GM18870 (cell line): ENCODE measurements around the gene MAN1A1.
"Not testable (repeated sequence)": the region's sequence is repeated elsewhere in the genome, so short reads cannot be mapped to it uniquely, and the experiment has no call there.

Experiments
- ATAC-seq: cut with Tn5 transposase; IDR thresholded peaks from one replicate; pipeline ENCODE4 v1.9.1; 2021; ENCODE audit warnings: moderate library complexity; ENCODE audit not compliant: unreplicated experiment

The MAN1A1 gene

GRCh38 chr6:119174879-119175817 is 174.4 kb downstream of the MAN1A1 start:
- no peak for ATAC-seq

- no peak for ATAC-seq
These were observed 175.5 kb downstream of the MAN1A1 start for GRCh38 chr6:119174085-119174445.

GRCh38 chr6:119173249-119174084 is 176.1 kb downstream of the MAN1A1 start:
- no peak for ATAC-seq

GRCh38 chr6:119172824-119173223 is 176.7 kb downstream of the MAN1A1 start:
- ATAC-seq, result no peak

- no peak for ATAC-seq
These were observed 177.5 kb downstream of the MAN1A1 start for GRCh38 chr6:119171864-119172588.

GRCh38 chr6:119171088-119171841 is 178.3 kb downstream of the MAN1A1 start:
- ATAC-seq, result no peak

- ATAC-seq, result no peak
These were observed 179.0 kb downstream of the MAN1A1 start for GRCh38 chr6:119170447-119171087.

GRCh38 chr6:119170103-119170446 is 179.5 kb downstream of the MAN1A1 start:
- no peak for ATAC-seq

GRCh38 chr6:119169355-119169754 is 180.2 kb downstream of the MAN1A1 start:
- not testable (repeated sequence) for ATAC-seq

GRCh38 chr6:119166024-119166784 is 183.4 kb downstream of the MAN1A1 start:
- ATAC-seq, result no peak

GRCh38 chr6:119163006-119163405 is 186.6 kb downstream of the MAN1A1 start:
- ATAC-seq, result no peak

GRCh38 chr6:119162134-119162775 is 187.3 kb downstream of the MAN1A1 start:
- peak; percentile 77 for ATAC-seq

GRCh38 chr6:119161438-119161837 is 188.1 kb downstream of the MAN1A1 start:
- ATAC-seq, result no peak

GRCh38 chr6:119160911-119161310 is 188.7 kb downstream of the MAN1A1 start:
- ATAC-seq, result no peak

- ATAC-seq, result no peak
These were observed 191.3 kb downstream of the MAN1A1 start for GRCh38 chr6:119158057-119158848.

- ATAC-seq, result no peak
These were observed 192.1 kb downstream of the MAN1A1 start for GRCh38 chr6:119157506-119157815.

- no peak for ATAC-seq
These were observed 192.6 kb downstream of the MAN1A1 start for GRCh38 chr6:119156757-119157505.
